ENCODE data around the gene SERPINB6.
"Not testable (repeated sequence)": the region's sequence is repeated elsewhere in the genome, so short reads cannot be mapped to it uniquely, and the experiment has no call there.

The SERPINB6 gene

DNA sequence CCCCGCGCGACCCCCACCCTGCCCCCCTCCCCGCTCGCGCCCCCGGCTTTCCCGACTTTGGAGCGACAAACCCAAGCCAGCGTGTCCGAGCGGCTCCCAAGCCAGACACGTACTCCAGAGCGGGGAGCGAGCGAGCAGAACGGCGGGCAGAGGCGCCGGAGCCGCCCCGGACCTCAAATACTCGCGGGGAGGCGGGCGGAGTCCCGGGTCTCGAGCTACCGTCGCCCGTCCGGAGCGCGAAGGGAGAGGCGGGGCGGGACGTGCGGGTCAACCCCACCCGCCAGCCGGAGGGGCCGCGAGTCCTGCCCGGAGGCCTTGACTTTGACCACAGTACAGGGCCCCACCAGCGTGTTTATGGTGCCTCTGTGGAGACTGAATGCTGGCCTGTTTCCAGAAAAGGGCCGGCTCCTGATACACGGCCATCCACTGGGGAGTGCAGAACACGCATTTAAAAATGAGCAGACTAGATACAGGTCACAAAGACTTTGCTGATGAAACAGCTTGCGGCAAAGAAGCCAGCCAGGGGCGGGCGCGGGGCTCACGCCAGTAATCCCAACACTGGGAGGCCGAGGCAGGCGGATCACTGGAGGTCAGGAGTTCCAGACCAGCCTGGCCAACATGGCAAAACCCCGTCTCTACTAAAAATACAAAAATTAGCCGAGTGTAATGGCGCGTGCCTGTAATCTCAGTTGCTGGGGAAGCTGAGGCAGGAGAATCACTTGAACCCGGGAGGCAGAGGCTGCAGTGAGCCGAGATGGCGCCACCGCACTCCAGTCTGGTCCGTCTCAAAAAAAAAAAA lies at the start of gene SERPINB6:
TSS of gene SERPINB6 (minus strand) at position 148 of the 799 bp plus-strand sequence. CDS start 12,235 bp downstream, outside the sequence.
- DNase-seq = no peak

- no peak for DNase-seq
These were observed 48.5 kb upstream of the SERPINB6 start for GRCh38 chr6:3019749-3020320.

DNA sequence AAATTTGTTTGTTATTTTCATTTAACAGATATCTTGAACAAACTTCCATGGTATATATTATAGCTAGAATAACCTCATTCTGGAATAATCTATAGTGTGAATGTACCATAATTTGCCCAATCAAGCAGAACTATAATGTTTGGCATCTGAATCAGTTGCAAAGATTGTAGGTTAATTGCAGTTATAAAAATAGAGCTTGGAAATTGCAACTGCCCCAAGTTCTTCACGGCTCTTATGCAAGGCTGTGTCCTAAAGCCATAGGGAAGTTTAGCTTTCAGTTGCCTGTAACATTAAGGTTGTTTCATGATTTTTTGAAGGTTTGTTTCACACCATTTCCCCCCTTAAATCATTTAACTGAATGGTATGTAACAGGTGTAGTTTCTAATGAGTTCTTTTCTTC lies 47.7 kb upstream of the SERPINB6 start:
- DNase-seq = no peak

DNA sequence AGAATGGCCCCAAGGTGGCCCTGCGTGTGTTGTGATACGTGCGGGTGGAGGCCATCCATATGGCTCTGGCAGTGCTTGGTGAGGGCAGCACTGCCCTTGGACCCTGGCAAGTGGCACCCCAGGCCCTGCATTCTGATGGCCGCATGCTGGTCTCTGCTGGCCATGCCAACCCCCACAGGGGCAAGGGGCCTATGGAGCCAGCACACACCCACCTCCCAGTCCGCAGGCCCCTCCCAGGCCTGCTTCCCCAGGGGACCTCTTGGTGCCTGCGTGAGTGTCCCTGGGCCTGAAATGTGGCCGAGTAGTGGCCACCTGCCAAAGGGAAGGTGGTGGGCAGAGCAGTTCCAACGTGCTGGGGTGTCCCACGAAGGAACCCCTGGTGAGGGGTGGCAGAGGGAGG lies 45.9 kb upstream of the SERPINB6 start:
- no peak for DNase-seq

GRCh38 chr6:3016473-3017280 lies 45.3 kb upstream of the SERPINB6 start:
- DNase-seq = no peak

- DNase-seq = no peak
These were observed 43.8 kb upstream of the SERPINB6 start for GRCh38 chr6:3015144-3015543.

DNA sequence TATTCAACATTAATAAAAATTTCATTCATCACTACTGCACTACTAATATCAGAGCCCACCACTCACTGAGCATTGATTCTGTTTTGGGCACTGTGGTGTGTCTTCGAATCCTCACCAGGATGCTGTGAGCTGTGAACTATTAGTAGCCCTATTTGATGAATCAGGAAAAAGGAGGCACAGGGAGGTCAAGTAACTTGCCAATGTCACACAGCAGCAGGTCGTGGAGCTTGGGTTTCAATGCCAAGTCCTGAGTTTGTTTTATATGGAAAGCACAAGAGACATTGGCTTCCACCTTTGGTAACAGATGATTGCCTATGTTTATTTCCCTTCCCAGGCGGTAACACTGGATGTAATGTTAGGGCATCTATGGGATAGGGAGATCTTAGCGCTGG lies 43.3 kb upstream of the SERPINB6 start:
- no peak for DNase-seq

DNA sequence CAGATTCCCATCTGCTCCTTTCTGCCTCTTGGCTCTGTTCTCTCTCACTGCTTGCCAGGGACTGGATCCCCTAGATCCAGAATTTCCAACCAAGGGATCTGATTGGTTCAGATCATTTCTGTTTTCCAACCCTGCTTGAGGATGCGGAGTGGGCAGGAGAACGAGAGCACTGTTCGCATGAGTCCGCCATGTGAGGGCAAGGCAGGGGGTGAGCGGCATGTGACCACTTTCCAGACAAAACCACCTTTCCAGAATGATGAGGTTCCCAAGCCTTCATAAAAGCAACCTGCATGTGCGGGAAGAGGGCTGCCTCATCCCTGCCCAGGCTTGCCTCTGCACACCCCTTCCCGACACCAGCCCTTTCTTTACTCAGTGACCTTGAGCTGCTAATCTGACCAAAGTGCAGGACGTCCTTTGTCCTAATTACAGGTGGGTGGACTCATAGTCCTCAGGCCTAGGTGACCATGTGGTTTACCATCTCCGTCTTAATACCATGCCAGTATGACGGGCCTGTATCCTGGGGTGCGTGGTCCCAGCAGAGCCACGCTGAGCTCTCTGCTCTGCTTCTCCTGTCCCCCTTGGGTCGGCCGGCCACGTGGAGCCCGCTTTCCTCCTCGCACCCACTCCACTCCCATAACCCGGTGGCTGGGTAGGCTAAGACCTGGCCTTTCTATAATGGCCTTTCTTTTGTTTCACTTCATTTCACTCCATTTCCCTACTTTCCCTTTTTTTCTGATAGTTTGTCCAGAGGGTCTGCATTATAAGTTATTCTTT lies 42.7 kb upstream of the SERPINB6 start:
- DNase-seq = no peak

- no peak for DNase-seq
These were observed 42.1 kb upstream of the SERPINB6 start for GRCh38 chr6:3013486-3013885.

DNA sequence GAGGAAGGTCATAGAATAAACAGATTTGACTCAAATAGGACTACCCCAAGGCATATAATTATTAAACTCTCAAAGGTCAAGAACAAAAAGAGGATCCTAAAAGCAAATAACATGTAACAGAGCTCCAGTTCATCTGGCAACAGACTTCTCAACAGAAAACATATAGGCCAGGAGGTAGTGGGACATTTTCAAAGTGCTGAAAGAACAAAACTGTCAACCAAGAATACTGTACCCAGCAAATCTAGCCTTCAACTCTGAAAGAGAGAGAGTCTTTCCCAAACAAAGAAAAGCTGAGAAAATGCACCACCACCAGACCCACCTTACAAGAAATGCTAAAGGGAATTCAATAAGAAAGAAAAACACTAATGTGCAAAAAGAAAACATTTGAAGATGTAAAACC lies 40.2 kb upstream of the SERPINB6 start:
- no peak for DNase-seq

GRCh38 chr6:3011158-3011557 lies 39.8 kb upstream of the SERPINB6 start:
- no peak for DNase-seq

DNA sequence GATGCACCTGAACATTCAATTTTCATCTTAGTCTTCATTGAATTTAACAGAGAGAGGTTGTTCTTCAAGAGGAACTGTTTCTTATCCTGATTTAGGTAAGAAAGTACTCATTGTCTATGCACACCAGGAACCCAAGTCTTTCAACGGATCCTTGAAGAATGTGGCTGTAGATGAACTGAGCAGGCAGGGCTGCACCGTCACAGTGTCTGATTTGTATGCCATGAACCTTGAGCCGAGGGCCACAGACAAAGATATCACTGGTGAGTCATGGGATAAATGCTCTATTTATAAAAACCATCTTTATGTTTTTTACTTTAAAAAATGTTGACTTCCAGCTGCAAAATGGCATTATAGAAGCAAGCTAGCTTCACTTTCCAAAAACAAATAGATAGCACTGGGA lies 38.6 kb upstream of the SERPINB6 start:
- no peak for DNase-seq

- not testable (repeated sequence) for DNase-seq
These were observed 37.4 kb upstream of the SERPINB6 start for GRCh38 chr6:3008712-3009265.

GRCh38 chr6:3007571-3007970 lies 36.2 kb upstream of the SERPINB6 start:
- no peak for DNase-seq

- no peak for DNase-seq
These were observed 35.1 kb upstream of the SERPINB6 start for GRCh38 chr6:3006476-3006875.

DNA sequence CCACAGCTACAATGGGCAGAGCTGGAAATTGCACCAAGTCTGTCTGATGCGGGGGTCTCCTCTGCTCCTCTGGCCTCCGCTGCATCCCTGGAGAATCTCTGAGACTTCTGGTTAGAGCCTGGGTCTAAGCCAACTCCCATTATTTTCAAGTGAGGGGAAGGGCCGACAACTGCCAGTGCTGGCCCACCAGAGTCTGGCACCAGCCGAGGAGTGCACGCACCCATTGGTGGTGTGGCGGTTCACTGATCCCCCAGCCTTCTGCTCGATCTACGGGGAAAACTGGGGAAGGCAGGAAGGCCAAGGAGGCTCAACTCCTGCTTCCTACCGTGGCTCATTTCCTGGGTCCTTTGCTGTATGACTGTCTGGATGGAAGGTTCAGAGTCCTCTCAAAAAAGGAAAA lies 34.5 kb upstream of the SERPINB6 start:
- no peak for DNase-seq

DNA sequence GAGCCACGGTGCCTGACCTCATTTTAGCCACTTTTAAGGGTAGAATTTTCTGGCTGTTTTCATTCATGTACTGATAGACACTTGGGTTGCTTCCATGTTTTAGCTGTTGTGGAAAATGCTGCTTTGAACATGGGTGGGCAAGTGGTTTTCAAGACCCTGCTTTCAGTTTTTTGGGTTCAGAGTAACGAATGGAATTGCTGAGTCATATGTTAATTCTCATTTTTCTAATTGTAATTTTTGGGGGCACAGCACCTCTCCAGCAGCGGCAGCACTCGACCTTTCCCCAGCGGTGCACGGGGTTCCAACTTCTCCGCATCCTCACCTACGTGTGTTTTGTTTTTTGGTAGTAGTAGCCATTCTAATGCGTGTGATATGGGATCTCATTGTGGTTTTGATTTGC lies 33.7 kb upstream of the SERPINB6 start:
- no peak for DNase-seq

DNA sequence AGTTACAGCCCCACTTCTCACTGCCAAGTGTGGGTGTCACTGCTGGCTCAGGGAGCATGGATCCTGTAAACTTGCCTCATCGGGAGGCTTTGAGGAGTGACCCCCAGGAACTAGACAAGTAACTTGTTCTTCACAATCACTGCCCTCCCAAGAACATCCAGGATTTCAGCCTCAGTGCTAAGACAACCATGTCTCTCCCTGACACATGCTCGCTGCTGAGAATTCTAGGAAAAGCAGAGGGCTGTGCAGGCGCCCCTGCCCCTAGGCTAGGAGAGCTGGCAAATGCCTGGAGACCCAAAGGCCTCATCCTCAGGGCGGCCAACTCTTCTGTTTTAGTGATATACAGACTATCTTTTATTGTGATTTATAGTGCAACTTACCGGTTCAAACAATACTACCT lies 31.9 kb upstream of the SERPINB6 start:
- DNase-seq = not testable (repeated sequence)

DNA sequence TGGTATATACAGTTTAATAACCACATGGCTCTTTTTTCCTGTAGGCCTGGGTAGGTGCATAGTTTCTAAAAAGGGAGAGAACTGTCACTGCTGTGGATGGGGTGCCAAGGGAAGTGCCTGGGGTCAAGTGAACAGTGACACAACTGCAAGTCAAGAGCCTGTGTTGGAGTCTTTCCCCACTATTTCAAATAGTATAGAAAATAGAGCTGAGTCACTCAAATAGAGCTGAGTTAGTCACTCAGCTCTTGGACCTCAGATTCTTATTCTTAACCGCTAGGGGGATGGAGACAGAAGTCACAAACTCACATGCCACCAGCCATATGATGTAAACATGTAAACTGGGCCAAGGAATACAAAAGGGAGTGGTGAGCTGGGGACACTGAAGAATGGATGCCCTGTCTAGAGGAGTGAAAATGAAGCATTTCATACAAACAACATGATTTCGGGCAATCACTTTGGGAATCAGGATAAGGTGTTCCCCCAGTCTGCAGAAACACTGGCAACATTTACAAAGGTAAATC lies 30.5 kb upstream of the SERPINB6 start:
- DNase-seq = no peak

DNA sequence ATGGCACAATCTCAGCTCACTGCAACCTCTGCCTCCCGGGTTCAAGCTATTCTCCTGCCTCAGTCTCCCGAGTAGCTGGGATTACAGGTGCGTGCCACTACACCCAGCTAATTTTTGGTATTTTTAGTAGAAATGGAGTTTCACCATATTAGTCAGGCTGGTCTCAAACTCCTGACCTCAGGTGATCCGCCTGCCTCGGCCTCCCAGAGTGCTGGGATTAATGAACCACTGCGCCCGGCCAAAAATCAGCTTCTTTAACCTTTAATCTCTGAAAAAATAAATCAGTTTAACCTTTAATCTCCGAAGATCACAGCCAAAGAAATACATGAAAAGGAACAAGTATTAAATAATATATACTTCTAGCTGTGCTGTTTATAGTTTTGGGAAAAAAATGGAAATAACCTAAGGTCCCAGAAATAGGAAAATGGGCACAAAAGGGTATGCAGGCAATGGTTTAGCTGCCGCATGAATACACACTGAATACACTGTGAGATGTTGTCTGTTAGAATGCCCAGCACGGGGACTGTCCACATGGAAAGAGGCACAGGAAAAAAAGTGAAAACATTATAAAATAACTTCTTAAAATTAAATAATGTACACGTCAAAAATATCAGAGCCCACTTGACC lies 29.9 kb upstream of the SERPINB6 start:
- DNase-seq = no peak

GRCh38 chr6:2999618-3000557 lies 28.5 kb upstream of the SERPINB6 start, which contains the start of gene NQO2:
NQO2 (plus strand) TSS chr6:2999894; CDS start chr6:3006553, 6,659 bp downstream.
- DNase-seq = peak; percentile 91
